Endothelial cell of umbilical vein (primary cell): ENCODE measurements around the gene RPS21. TPM values are rescaled to one million over a fixed set of nuclear protein-coding genes. Genes with fewer than 3 reads are reported as not detected.

Experiments used
- BruUV-seq: library from RNA; stranded (reverse); fragments of 400-500 nt; replicated peaks from 2 replicates; lab custom pipeline; 2021; lab: Mats Ljungman, UMichigan
- CTCF ChIA-PET: fragments of 300-600, 350-600 bp; sonication (Branson Sonifier 250); formaldehyde crosslinking; loops from one replicate; lab custom pipeline; 2021; ENCODE audit warnings: antibody characterized with exemption, inconsistent platforms; lab: Charles Lee
- POLR2A ChIA-PET: fragments of 300-600, 350-600 bp; sonication (Branson Sonifier 250); formaldehyde crosslinking; loops from one replicate; lab custom pipeline; 2021; ENCODE audit warnings: antibody characterized with exemption, inconsistent platforms; lab: Charles Lee
- DNase-seq: peaks from one replicate; pipeline ENCODE4 v3.0.0-alpha.2; 2011; ENCODE audit warnings: low read depth, low spot score
- FAIRE-seq: peaks from 2 replicates; lab custom pipeline; 2011; peaks lifted over from hg19 to GRCh38; lab: Jason Lieb, UNC
- H2AFZ ChIP-seq: 2 replicates; pipeline ENCODE4 v1.6.0; 2012; ENCODE audit warnings: low read depth, low read length, control low read depth, inconsistent platforms
- H3K27ac ChIP-seq: 2 replicates; pipeline ENCODE4 v1.5.1; 2011; ENCODE audit warnings: low read depth, mild to moderate bottlenecking, control low read depth, low read length, moderate library complexity; ENCODE audit not compliant: insufficient read depth
- H3K27me3 ChIP-seq, 2 experiments: 2 replicates each; pipeline versions ENCODE4 v1.6.0 to v1.6.1; 2011; ENCODE audit warnings: low read length in 2 of 2, mixed read lengths in 1 of 2; ENCODE audit not compliant: control insufficient read depth in 2 of 2, insufficient read depth in 2 of 2
- H3K36me3 ChIP-seq, 2 experiments: 2 replicates in 1 of 2; 3 replicates in 1 of 2; pipeline ENCODE4 v1.5.1; 2011; ENCODE audit warnings: low read length in 2 of 2, mild to moderate bottlenecking in 1 of 2, moderate library complexity in 1 of 2; ENCODE audit not compliant: control insufficient read depth in 2 of 2, insufficient read depth in 2 of 2; ENCODE audit errors: extremely low read depth in 1 of 2
- H3K4me1 ChIP-seq: 3 replicates; pipeline ENCODE4 v1.5.1; 2011; ENCODE audit warnings: mild to moderate bottlenecking, low read length; ENCODE audit not compliant: control insufficient read depth, insufficient read depth; ENCODE audit errors: extremely low read depth
- H3K4me2 ChIP-seq: 2 replicates; pipeline ENCODE4 v1.6.1; 2011; ENCODE audit warnings: low read length, control low read depth, mixed read lengths; ENCODE audit not compliant: insufficient read depth
- H3K4me3 ChIP-seq, 3 experiments: fragments of 200-600 bp in 1 of 3; sonication (generic), shearing (Covaris generic) in 1 of 3; replicated peaks in 1 of 3; 2 replicates each; pipeline ENCODE4 v1.5.1; 2011 to 2016; ENCODE audit warnings: control low read depth in 3 of 3, low read length in 3 of 3, mild to moderate bottlenecking in 2 of 3, inconsistent platforms in 1 of 3, low read depth in 1 of 3, moderate library complexity in 1 of 3; ENCODE audit not compliant: insufficient read depth in 1 of 3
- H3K79me2 ChIP-seq: 2 replicates; pipeline ENCODE4 v1.6.0; 2012; ENCODE audit warnings: low read length, inconsistent platforms; ENCODE audit not compliant: control insufficient read depth, insufficient read depth
- H3K9ac ChIP-seq: replicated peaks from 2 replicates; pipeline ENCODE3; 2011; ENCODE audit warnings: low read length, control low read depth; ENCODE audit not compliant: insufficient read depth; ENCODE audit errors: extremely low read depth
- H3K9me1 ChIP-seq: replicated peaks from 3 replicates; pipeline ENCODE4 v1.6.0; 2011; ENCODE audit warnings: mild to moderate bottlenecking, low read length; ENCODE audit not compliant: control insufficient read depth, insufficient read depth; ENCODE audit errors: extremely low read depth
- H3K9me3 ChIP-seq: replicated peaks from 2 replicates; pipeline ENCODE4 v1.5.1; 2012; ENCODE audit warnings: low read length, inconsistent platforms; ENCODE audit not compliant: control insufficient read depth, insufficient read depth
- H4K20me1 ChIP-seq: replicated peaks from 2 replicates; pipeline ENCODE3; 2011; ENCODE audit warnings: mild to moderate bottlenecking, low read length; ENCODE audit not compliant: control insufficient read depth, insufficient read depth; ENCODE audit errors: extremely low read depth
- EZH2 ChIP-seq: IDR thresholded peaks from 2 replicates; pipeline ENCODE4 v1.6.1; 2012; ENCODE audit warnings: borderline replicate concordance, low read depth, mild to moderate bottlenecking, moderate library complexity, low read length, inconsistent platforms; ENCODE audit not compliant: severe bottlenecking
- FOS ChIP-seq: IDR thresholded peaks from 2 replicates; pipeline ENCODE4 v1.6.1; 2011; ENCODE audit warnings: mild to moderate bottlenecking, low read length, moderate library complexity, borderline replicate concordance; ENCODE audit not compliant: insufficient read depth
- GATA2 ChIP-seq: IDR thresholded peaks from 2 replicates; pipeline ENCODE4 v1.7.0; 2011; ENCODE audit warnings: low read depth, mild to moderate bottlenecking, moderate library complexity, mixed read lengths, low read length; ENCODE audit not compliant: insufficient read length, insufficient read depth
- JUN ChIP-seq: IDR thresholded peaks from 2 replicates; pipeline ENCODE4 v1.6.1; 2011; ENCODE audit warnings: borderline replicate concordance, low read depth; ENCODE audit not compliant: insufficient read length, insufficient read depth
- MYC ChIP-seq: IDR thresholded peaks from one replicate; pipeline ENCODE4 v1.6.1; 2011; ENCODE audit warnings: mild to moderate bottlenecking, low read depth, low read length
- POLR2A ChIP-seq: IDR thresholded peaks from 2 replicates; pipeline ENCODE4 v1.6.1; 2012; ENCODE audit warnings: low read depth, mild to moderate bottlenecking, control low read depth, low read length
- POLR2AphosphoS5 ChIP-seq: IDR thresholded peaks from 2 replicates; pipeline ENCODE4 v1.6.1; 2012; ENCODE audit warnings: low read depth, mild to moderate bottlenecking, control low read depth, low read length, moderate library complexity; ENCODE audit not compliant: insufficient read depth
- dilution Hi-C: fragments of 300-500 bp; cut with MboI; formaldehyde crosslinking; loops from one replicate; pipeline ENCODE4 v1.15.0; 2019; ENCODE audit warnings: low sequenced_read_pairs; ENCODE audit not compliant: extremely low pct_ligation_motif_present
- intact Hi-C: fragments of 100-400 bp; cut with micrococcal nuclease; formaldehyde crosslinking; loops from one replicate; pipeline ENCODE4 v1.10.0; 2022
- polyA plus RNA-seq, 4 experiments: library from polyadenylated mRNA; depleted of rRNA in 3 of 4; stranded (reverse) in 3 of 4; unstranded in 1 of 4; fragments of >200 nt; gene quantifications; 2 replicates each; pipeline versions ENCODE4 v1.2.1 to v1.2.3, GENCODE V29; 2011 to 2012; ENCODE audit warnings: missing spikeins in 1 of 4
- total RNA-seq: library from RNA; stranded (reverse); gene quantifications from 2 replicates; pipeline ENCODE4 v1.2.3, GENCODE V29; 2021
- TF ChIP-seq, protein P1 (sequence below), 2 donors: IDR thresholded peaks; 1 replicate in 1 of 2; 2 replicates in 1 of 2; pipeline ENCODE4 v1.5.1; 2011; ENCODE audit warnings: low read length in 2 of 2, mild to moderate bottlenecking in 2 of 2, moderate library complexity in 2 of 2, control low read depth in 1 of 2, inconsistent platforms in 1 of 2, low read depth in 1 of 2; ENCODE audit not compliant: insufficient read depth in 1 of 2; ENCODE audit errors: extremely low read depth in 1 of 2
- TF ChIP-seq, protein P2 (sequence below): IDR thresholded peaks from 2 replicates; pipeline ENCODE4 v1.6.1; 2011; ENCODE audit not compliant: insufficient read depth, insufficient read length

Gene RPS21
- total and polyA plus RNA-seq, 2 donors (not counting 3 experiments of a cell fraction or from before 2014, with no cell fraction given) = 1,644 to 7,710 TPM

DNA sequence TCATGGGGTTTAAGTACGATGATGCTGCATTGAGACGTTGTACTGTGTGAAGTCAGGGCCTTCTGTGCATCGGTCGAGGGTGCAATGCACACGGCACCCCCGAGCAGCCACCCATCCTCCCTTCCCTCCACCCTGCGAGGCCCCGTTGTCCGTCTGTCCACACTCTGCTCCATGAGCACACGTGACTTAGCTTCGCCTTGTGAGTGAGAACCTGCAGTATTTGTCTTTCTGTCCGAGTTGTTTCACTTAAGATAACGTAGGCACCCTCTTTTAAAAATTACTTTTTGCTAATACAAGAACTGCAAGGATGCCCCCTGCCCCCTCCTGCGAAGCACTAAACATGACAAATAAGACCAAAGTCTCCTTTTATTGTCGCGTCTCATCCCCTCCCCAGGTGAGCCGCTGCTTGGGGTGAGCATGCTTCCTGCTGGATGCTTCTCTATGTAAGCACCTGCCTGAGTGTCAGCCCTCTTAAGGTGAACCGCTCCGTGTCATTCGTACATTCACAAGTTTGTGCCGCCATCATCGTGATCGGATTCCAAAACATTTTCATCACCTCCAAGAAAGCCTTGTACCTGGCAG lies 44.1 kb downstream of the RPS21 start:
- H3K9ac ChIP-seq = no peak overlapping the region
- H4K20me1 ChIP-seq = no peaks in the 10 kb centered on the region
- no peak overlapping the region for H3K27ac ChIP-seq
- BruUV-seq = no TSS peak
- dilution Hi-C loops (no loop called here), intact Hi-C loops (no loop called here)
- H3K4me2 ChIP-seq = no peak overlapping the region
- H3K36me3 ChIP-seq = no peaks in the 10 kb centered on the region
- CTCF ChIA-PET = interaction anchor here (1.0 kb wide), 1 partner anchor 21 kb away, joined by 3 read pairs; no protein-coding TSS in a partner anchor
- no peaks in the 10 kb centered on the region for H3K9me3 ChIP-seq
- FAIRE-seq = no peak
- H3K9me1 ChIP-seq = no peaks in the 10 kb centered on the region
- TF ChIP-seq JUN (no peak), GATA2 (no peak), POLR2AphosphoS5 (no peak), POLR2A (no peak), MYC (no peak), EZH2 (no peak), FOS (no peak)
- TF ChIP-seq, protein P1, sequence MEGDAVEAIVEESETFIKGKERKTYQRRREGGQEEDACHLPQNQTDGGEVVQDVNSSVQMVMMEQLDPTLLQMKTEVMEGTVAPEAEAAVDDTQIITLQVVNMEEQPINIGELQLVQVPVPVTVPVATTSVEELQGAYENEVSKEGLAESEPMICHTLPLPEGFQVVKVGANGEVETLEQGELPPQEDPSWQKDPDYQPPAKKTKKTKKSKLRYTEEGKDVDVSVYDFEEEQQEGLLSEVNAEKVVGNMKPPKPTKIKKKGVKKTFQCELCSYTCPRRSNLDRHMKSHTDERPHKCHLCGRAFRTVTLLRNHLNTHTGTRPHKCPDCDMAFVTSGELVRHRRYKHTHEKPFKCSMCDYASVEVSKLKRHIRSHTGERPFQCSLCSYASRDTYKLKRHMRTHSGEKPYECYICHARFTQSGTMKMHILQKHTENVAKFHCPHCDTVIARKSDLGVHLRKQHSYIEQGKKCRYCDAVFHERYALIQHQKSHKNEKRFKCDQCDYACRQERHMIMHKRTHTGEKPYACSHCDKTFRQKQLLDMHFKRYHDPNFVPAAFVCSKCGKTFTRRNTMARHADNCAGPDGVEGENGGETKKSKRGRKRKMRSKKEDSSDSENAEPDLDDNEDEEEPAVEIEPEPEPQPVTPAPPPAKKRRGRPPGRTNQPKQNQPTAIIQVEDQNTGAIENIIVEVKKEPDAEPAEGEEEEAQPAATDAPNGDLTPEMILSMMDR (IDR thresholded peaks at IDR 0.05; ENCODE audit: extremely low read depth in 1 of 2, insufficient read depth in 1 of 2, low read depth in 1 of 2, low read length in 2 of 2) = no peak
- TF ChIP-seq, protein P2, sequence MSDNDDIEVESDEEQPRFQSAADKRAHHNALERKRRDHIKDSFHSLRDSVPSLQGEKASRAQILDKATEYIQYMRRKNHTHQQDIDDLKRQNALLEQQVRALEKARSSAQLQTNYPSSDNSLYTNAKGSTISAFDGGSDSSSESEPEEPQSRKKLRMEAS = no peak
- H3K27me3 ChIP-seq = peaks cover 23 to 26% of the 10 kb centered on the region in 2 experiments
- H3K4me3 ChIP-seq = no peak overlapping the region
- POLR2A ChIA-PET = no interaction called here
- no peak for DNase-seq
- H3K79me2 ChIP-seq = no peaks in the 10 kb centered on the region
- no peak overlapping the region for H2AFZ ChIP-seq
- no peaks in the 10 kb centered on the region for H3K4me1 ChIP-seq
